ENCODE data around the gene DNAJC13. TPM values are rescaled to one million over a fixed set of nuclear protein-coding genes. Genes with fewer than 3 reads are reported as not detected.

Gene DNAJC13
- total and polyA plus RNA-seq, 2 of the 8 experiments (the other 6 are each of a cell fraction or from before 2014, with no cell fraction given) = 7.9 to 28.8 TPM

- no peak for TF ChIP-seq TBP (IDR thresholded peaks at IDR 0.05; ENCODE audit: low read depth, low read length)
- TF ChIP-seq CBX5 (IDR thresholded peaks at IDR 0.05; ENCODE audit: low read depth, low read length) = no peak
Measured at GRCh38 chr3:132405609-132406299, 11.5 kb upstream of the DNAJC13 start (continued).
